ENCODE data around the gene KCNH4. TPM values are rescaled to one million over a fixed set of nuclear protein-coding genes. Genes with fewer than 3 reads are reported as not detected.
A peak's percentile ranks its signal among the peaks of the same experiment; 100 is the strongest.

Gene KCNH4
- total and polyA plus RNA-seq, 4 donors = 0.01 TPM; not detected in 3

DNA sequence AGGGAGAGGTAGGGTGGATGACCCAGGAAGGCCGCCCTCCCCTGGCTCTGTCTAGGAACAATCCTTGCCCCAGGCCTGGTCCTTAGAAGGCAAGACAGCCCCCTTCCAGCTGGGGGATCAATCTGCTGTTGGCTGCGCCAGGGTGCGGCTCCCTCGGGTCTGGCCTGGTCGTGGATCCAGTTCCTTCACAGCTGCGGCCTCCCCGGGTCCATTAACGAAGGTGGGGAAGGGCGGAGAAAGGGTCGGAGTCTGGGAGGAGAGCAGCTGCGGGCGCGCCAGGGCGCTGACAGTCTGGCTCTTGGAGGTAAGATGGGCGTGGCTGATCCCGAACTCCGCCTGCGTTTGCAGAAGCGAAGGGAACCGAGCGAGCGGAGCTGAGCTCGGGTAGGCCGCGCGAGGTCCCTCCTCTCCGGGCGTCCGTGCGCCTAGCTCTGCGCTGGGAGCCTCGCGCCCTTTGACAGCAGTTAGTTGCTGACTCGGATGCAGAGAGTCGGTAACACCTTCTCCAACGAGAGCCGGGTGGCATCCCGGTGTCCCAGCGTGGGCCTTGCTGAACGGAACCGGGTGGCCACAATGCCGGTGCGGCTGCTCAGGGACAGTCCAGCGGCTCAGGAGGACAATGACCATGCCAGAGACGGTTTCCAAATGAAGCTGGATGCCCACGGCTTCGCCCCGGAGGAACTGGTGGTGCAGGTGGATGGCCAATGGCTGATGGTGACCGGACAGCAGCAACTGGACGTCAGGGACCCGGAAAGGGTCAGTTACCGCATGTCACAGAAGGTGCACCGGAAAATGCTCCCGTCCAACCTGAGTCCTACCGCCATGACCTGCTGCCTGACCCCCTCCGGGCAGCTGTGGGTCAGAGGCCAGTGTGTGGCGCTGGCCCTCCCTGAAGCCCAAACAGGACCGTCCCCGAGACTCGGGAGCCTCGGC is 58.3 kb downstream of the KCNH4 start, which contains the start of gene HSPB9:
TSS of gene HSPB9 (plus strand) at position 434 of the 933 bp plus-strand sequence. CDS start at position 481, 47 bp downstream.
- TF ChIP-seq HNF4A (conservative IDR thresholded peaks at IDR 0.05) (peak; percentile 28 to 73), FOXA1 (IDR thresholded peaks at IDR 0.05) (no peak), FOXA2 (IDR thresholded peaks at IDR 0.05) (no peak), SP1 (IDR thresholded peaks at IDR 0.05) (peak; percentile 53), JUND (IDR thresholded peaks at IDR 0.05) (no peak), RXRA (IDR thresholded peaks at IDR 0.05) (peak; percentile 43 to 82), GABPA (IDR thresholded peaks at IDR 0.05 in 1 of 2, conservative IDR thresholded peaks at IDR 0.05 in 1 of 2) (peak in 1 of 2 donors; percentile 74), RAD21 (IDR thresholded peaks at IDR 0.05) (peak in 1 of 2 donors; percentile 44), HNF4G (IDR thresholded peaks at IDR 0.05) (no peak), NR2F2 (IDR thresholded peaks at IDR 0.05) (peak; percentile 51), YY1 (IDR thresholded peaks at IDR 0.05) (peak; percentile 66), TAF1 (conservative IDR thresholded peaks at IDR 0.05) (no peak), EGR1 (IDR thresholded peaks at IDR 0.05; ENCODE audit: low read depth in 2 of 2) (no peak)
- TF ChIP-seq, protein P1, sequence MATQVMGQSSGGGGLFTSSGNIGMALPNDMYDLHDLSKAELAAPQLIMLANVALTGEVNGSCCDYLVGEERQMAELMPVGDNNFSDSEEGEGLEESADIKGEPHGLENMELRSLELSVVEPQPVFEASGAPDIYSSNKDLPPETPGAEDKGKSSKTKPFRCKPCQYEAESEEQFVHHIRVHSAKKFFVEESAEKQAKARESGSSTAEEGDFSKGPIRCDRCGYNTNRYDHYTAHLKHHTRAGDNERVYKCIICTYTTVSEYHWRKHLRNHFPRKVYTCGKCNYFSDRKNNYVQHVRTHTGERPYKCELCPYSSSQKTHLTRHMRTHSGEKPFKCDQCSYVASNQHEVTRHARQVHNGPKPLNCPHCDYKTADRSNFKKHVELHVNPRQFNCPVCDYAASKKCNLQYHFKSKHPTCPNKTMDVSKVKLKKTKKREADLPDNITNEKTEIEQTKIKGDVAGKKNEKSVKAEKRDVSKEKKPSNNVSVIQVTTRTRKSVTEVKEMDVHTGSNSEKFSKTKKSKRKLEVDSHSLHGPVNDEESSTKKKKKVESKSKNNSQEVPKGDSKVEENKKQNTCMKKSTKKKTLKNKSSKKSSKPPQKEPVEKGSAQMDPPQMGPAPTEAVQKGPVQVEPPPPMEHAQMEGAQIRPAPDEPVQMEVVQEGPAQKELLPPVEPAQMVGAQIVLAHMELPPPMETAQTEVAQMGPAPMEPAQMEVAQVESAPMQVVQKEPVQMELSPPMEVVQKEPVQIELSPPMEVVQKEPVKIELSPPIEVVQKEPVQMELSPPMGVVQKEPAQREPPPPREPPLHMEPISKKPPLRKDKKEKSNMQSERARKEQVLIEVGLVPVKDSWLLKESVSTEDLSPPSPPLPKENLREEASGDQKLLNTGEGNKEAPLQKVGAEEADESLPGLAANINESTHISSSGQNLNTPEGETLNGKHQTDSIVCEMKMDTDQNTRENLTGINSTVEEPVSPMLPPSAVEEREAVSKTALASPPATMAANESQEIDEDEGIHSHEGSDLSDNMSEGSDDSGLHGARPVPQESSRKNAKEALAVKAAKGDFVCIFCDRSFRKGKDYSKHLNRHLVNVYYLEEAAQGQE (IDR thresholded peaks at IDR 0.05) = peak; percentile 36
- TF ChIP-seq, protein P2, sequence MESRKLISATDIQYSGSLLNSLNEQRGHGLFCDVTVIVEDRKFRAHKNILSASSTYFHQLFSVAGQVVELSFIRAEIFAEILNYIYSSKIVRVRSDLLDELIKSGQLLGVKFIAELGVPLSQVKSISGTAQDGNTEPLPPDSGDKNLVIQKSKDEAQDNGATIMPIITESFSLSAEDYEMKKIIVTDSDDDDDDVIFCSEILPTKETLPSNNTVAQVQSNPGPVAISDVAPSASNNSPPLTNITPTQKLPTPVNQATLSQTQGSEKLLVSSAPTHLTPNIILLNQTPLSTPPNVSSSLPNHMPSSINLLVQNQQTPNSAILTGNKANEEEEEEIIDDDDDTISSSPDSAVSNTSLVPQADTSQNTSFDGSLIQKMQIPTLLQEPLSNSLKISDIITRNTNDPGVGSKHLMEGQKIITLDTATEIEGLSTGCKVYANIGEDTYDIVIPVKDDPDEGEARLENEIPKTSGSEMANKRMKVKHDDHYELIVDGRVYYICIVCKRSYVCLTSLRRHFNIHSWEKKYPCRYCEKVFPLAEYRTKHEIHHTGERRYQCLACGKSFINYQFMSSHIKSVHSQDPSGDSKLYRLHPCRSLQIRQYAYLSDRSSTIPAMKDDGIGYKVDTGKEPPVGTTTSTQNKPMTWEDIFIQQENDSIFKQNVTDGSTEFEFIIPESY (IDR thresholded peaks at IDR 0.05) = no peak
- TF ChIP-seq, protein P3, sequence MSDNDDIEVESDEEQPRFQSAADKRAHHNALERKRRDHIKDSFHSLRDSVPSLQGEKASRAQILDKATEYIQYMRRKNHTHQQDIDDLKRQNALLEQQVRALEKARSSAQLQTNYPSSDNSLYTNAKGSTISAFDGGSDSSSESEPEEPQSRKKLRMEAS (IDR thresholded peaks at IDR 0.05) = no peak
- TF ChIP-seq, protein P4, sequence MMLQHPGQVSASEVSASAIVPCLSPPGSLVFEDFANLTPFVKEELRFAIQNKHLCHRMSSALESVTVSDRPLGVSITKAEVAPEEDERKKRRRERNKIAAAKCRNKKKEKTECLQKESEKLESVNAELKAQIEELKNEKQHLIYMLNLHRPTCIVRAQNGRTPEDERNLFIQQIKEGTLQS (IDR thresholded peaks at IDR 0.05) = no peak
- TF ChIP-seq, protein P5, sequence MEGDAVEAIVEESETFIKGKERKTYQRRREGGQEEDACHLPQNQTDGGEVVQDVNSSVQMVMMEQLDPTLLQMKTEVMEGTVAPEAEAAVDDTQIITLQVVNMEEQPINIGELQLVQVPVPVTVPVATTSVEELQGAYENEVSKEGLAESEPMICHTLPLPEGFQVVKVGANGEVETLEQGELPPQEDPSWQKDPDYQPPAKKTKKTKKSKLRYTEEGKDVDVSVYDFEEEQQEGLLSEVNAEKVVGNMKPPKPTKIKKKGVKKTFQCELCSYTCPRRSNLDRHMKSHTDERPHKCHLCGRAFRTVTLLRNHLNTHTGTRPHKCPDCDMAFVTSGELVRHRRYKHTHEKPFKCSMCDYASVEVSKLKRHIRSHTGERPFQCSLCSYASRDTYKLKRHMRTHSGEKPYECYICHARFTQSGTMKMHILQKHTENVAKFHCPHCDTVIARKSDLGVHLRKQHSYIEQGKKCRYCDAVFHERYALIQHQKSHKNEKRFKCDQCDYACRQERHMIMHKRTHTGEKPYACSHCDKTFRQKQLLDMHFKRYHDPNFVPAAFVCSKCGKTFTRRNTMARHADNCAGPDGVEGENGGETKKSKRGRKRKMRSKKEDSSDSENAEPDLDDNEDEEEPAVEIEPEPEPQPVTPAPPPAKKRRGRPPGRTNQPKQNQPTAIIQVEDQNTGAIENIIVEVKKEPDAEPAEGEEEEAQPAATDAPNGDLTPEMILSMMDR (IDR thresholded peaks at IDR 0.05; ENCODE audit: low read depth, low read length, missing input control) = no peak
- H3K4me1 ChIP-seq (ENCODE audit: control insufficient read depth in 4 of 4, insufficient read depth in 4 of 4, low read length in 3 of 4) = peaks cover 6 to 27% (median 17%) of the 10 kb centered on the region in 4 donors
- no peaks in the 10 kb centered on the region for H3K27me3 ChIP-seq (ENCODE audit: control insufficient read depth in 4 of 4, insufficient read depth in 4 of 4, low read length in 3 of 4)
- peak within 1 kb of the TSS in 1 of 2 donors; percentile 56 for H3K9ac ChIP-seq (ENCODE audit: low read depth in 1 of 2, low read length in 2 of 2)
- 39% methylated on average over 61 of the region's 61 CpGs for WGBS
- H3K9me3 ChIP-seq (ENCODE audit: control insufficient read depth in 4 of 4, low read length in 3 of 4) = no peaks in the 10 kb centered on the region
- H3K4me3 ChIP-seq (ENCODE audit: low read depth in 1 of 3, low read length in 3 of 3) = peak within 1 kb of the TSS; percentile 21 to 61 (median 25)
- no peak for DNase-seq (ENCODE audit: low spot score)
- H3K36me3 ChIP-seq (ENCODE audit: control insufficient read depth in 4 of 4, insufficient read depth in 3 of 4, low read depth in 1 of 4, low read length in 3 of 4) = peaks cover 8 to 25% (median 18%) of the 10 kb centered on the region in 4 donors
- peak within 1 kb of the TSS; percentile 79 to 81 for H3K27ac ChIP-seq (ENCODE audit: low read depth in 1 of 2, low read length in 2 of 2)
